HG03097 (cell line): ENCODE measurements around the gene MAN1B1.

Experiments
- ATAC-seq: cut with Tn5 transposase; IDR thresholded peaks from one replicate; pipeline ENCODE4 v1.9.1; 2021; ENCODE audit not compliant: unreplicated experiment, low FRiP score

MAN1B1 gene

GRCh38 chr9:137083394-137084004 is 3.3 kb upstream of the MAN1B1 start:
- ATAC-seq: no peak

GRCh38 chr9:137084526-137084925 is 2.3 kb upstream of the MAN1B1 start:
- ATAC-seq: no peak

GRCh38 chr9:137085920-137086530 is 760 bp upstream of the MAN1B1 start:
- peak; percentile 18 for ATAC-seq

- no peak for ATAC-seq
Measured at GRCh38 chr9:137087409-137087925, 682 bp downstream of the MAN1B1 start.

GRCh38 chr9:137088121-137088520 is 1.3 kb downstream of the MAN1B1 start:
- no peak for ATAC-seq

GRCh38 chr9:137089232-137089947 is 2.6 kb downstream of the MAN1B1 start:
- no peak for ATAC-seq

GRCh38 chr9:137095664-137096517 is 9.1 kb downstream of the MAN1B1 start:
- peak; percentile 63 for ATAC-seq

GRCh38 chr9:137096785-137097546 is 10.2 kb downstream of the MAN1B1 start:
- ATAC-seq: no peak

- ATAC-seq: no peak
Measured at GRCh38 chr9:137097761-137098462, 11.1 kb downstream of the MAN1B1 start.

GRCh38 chr9:137099231-137099630 is 12.4 kb downstream of the MAN1B1 start:
- ATAC-seq: no peak

GRCh38 chr9:137103206-137103999 is 16.6 kb downstream of the MAN1B1 start:
- ATAC-seq: no peak

GRCh38 chr9:137105814-137106661 is 19.3 kb downstream of the MAN1B1 start:
- ATAC-seq: no peak

GRCh38 chr9:137106662-137107250 is 20.0 kb downstream of the MAN1B1 start:
- no peak for ATAC-seq

- no peak for ATAC-seq
Measured at GRCh38 chr9:137107312-137107921, 20.6 kb downstream of the MAN1B1 start.

- no peak for ATAC-seq
Measured at GRCh38 chr9:137107982-137108381, 21.2 kb downstream of the MAN1B1 start.

- ATAC-seq: no peak
Measured at GRCh38 chr9:137108608-137109249, 21.9 kb downstream of the MAN1B1 start.
